ENCODE data around the gene ASB11. TPM values are rescaled to one million over a fixed set of nuclear protein-coding genes. Genes with fewer than 3 reads are reported as not detected.

ASB11 gene
- total RNA-seq, result not detected in 2 replicates

GRCh38 chrX:15315509-15315908 is at the start of gene ASB11:
ASB11 (minus strand) TSS chrX:15315640; CDS start chrX:15315605, 35 bp downstream.

GRCh38 chrX:15335135-15336022 is 19.9 kb upstream of the ASB11 start, which contains the start of gene PIGA:
PIGA (minus strand) TSS chrX:15335523; CDS start chrX:15331930, 3,593 bp downstream.

GRCh38 chrX:15269618-15270521 is 45.6 kb downstream of the ASB11 start, which contains the start of gene ASB9:
ASB9 (minus strand) TSS chrX:15270083; CDS start chrX:15269874, 209 bp downstream.

Other genes starting within 250 kb of the ASB11 start
- 4.9 and 28.3 TPM in 2 replicates for gene ASB9, start 45.6 kb downstream of the ASB11 start, total RNA-seq
- 6.3 and 11.5 TPM in 2 replicates for gene PIGA, start 19.9 kb upstream of the ASB11 start, total RNA-seq
- gene VEGFD, start 68.8 kb upstream of the ASB11 start, total RNA-seq, result 0.16 and 0.44 TPM in 2 replicates
- 81.3 and 90.1 TPM in 2 replicates for gene PIR, start 177.7 kb upstream of the ASB11 start, total RNA-seq
- gene BMX, start 185.2 kb upstream of the ASB11 start, total RNA-seq, result 58.3 and 172 TPM in 2 replicates